IPS-18a (cell line): ENCODE data around the gene UBE2I.

Experiments
- H3K27ac ChIP-seq: one replicate; pipeline ENCODE4 v1.5.1; 2013; ENCODE audit warnings: low read length
- H3K27me3 ChIP-seq: one replicate; pipeline ENCODE4 v1.6.1; 2013; ENCODE audit warnings: mild to moderate bottlenecking, low read length; ENCODE audit not compliant: control insufficient read depth, insufficient read depth
- H3K36me3 ChIP-seq: one replicate; pipeline ENCODE4 v1.6.1; 2013; ENCODE audit warnings: low read depth, low read length; ENCODE audit not compliant: control insufficient read depth
- H3K4me1 ChIP-seq: one replicate; pipeline ENCODE4 v1.6.1; 2013; ENCODE audit warnings: low read depth, low read length; ENCODE audit not compliant: control insufficient read depth
- H3K4me3 ChIP-seq: one replicate; pipeline ENCODE4 v1.5.1; 2013; ENCODE audit warnings: low read length
- H3K9ac ChIP-seq: one replicate; pipeline ENCODE4 v1.6.1; 2013; ENCODE audit warnings: mild to moderate bottlenecking, low read length, moderate library complexity
- H3K9me3 ChIP-seq: one replicate; pipeline ENCODE4 v1.6.1; 2013; ENCODE audit warnings: low read depth, low read length; ENCODE audit not compliant: control insufficient read depth

UBE2I gene

DNA sequence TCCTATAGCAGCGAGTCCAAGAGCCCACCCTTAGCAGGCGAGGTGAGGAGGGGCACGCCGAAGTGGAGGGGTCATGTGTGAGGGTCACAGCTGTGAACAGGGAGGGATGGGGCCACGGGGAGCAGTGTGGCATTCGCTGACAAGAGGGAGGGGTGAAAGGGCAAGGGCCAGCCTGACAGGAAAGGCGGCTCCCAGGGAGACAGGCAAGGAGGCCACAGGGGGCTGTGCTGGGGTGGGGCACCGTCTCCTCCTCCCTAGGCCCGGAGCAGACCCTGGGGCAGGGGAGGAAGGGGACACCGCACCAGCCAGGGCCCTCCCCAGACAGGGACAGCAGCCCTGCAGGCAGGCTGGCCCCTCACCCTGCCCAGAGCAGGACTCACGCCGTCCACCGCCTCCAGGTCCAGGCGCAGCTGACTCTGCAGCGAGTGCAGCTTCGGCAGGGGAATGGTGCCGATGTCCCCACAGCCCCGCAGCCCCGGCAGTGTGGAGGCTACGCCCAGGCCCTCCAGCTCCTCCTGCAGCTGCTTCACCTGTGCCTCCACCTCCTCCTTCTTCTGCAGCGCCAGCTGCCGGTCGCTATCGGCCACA is 57.4 kb downstream of the UBE2I start:
- H3K4me1 ChIP-seq, result no peaks in the 10 kb centered on the region
- H3K27me3 ChIP-seq, result no peaks in the 10 kb centered on the region
- no peak overlapping the region for H3K9ac ChIP-seq
- no peaks in the 10 kb centered on the region for H3K9me3 ChIP-seq
- no peak overlapping the region for H3K27ac ChIP-seq
- peaks cover 31% of the 10 kb centered on the region for H3K36me3 ChIP-seq
- no peak overlapping the region for H3K4me3 ChIP-seq

GRCh38 chr16:1367486-1368174 is 58.2 kb downstream of the UBE2I start:
- Histone ChIP-seq H3K9me3 (no peaks in the 10 kb centered on the region), H3K36me3 (peaks cover 23% of the 10 kb centered on the region), H3K27me3 (no peaks in the 10 kb centered on the region), H3K27ac (no peak overlapping the region), H3K4me1 (no peaks in the 10 kb centered on the region), H3K9ac (no peak overlapping the region), H3K4me3 (no peak overlapping the region)

GRCh38 chr16:1371054-1371978 is 61.9 kb downstream of the UBE2I start:
- no peaks in the 10 kb centered on the region for H3K9me3 ChIP-seq
- no peak overlapping the region for H3K27ac ChIP-seq
- no peaks in the 10 kb centered on the region for H3K4me1 ChIP-seq
- H3K36me3 ChIP-seq, result no peaks in the 10 kb centered on the region
- no peak overlapping the region for H3K9ac ChIP-seq
- H3K4me3 ChIP-seq, result no peak overlapping the region
- no peaks in the 10 kb centered on the region for H3K27me3 ChIP-seq

DNA sequence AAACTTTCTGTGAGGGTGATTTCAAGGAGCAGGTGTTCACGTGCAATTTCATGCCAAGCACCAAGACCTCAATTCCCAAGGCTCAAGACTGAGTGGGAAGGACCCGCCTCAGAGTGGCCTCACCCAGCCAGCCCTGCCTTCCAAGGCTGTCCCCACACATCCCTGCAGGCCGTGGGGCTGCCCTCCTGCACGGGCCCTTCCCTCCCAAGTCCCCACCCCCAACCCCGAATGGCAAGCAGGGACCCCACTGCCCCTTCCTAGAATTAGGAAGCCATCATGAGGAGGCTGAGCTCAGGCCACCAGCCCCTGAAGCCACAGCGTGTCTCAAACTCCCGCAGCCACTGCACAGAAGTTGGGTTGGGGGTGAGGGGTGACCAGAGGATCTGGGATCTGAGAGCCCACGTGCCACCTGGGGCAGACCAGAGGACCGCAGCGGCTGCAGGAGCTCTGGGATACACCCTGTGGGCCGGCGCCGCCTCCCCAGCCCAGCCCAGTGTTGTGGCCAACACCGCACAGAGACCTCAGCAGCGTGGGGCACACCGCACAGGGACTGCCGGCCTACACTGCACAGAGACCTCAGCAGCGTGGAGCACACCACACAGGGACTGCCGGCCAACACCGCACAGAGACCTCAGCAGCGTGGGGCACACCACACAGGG is 63.0 kb downstream of the UBE2I start:
- Histone ChIP-seq H3K4me3 (no peak overlapping the region), H3K4me1 (no peaks in the 10 kb centered on the region), H3K36me3 (no peaks in the 10 kb centered on the region), H3K9me3 (no peaks in the 10 kb centered on the region), H3K9ac (no peak overlapping the region), H3K27ac (no peak overlapping the region), H3K27me3 (no peaks in the 10 kb centered on the region)

DNA sequence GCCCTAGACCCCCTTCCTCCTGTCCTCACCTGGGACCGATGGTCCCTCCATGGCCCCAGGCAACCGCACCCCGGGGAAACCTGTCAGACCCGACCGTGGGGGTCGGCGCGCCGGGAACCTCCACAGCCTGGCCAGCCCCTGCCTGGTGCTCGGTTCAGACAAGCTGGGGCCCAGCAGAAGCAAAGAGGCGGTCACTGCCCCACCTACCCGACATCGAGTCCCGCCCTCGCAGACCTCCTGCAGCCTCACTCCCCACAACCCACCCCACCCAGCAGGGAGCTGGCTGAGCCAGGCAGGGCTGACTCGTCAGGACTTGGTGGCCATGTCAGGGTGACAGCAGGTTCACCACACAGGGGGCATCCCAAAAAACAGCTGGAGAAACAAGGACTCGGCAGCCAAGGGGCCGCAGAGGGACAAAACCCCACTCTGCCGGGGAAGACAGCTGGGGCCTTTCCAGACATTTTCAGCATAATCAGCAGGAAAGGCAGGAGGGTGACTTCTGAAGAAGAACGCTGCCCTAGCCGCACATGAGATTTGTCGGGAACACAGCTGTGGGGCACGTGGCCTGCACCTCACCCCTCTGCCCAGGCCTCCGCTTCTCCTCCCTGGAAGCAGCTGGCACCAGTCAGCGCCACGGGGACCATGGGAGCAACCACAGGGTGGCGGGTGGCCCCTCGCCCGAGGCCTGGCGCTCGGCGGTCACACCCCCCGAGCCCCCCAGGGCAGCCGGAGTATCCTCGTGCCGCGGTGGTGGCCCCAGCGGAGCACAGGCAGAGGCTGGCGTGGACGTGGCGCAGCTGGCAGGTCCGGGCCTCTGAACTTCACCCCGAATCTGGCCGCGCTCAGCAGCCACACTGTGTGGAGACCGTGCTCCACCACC is 65.2 kb downstream of the UBE2I start:
- Histone ChIP-seq H3K36me3 (no peaks in the 10 kb centered on the region), H3K4me3 (no peak overlapping the region), H3K27me3 (no peaks in the 10 kb centered on the region), H3K27ac (no peak overlapping the region), H3K4me1 (peaks cover 9% of the 10 kb centered on the region), H3K9me3 (no peaks in the 10 kb centered on the region), H3K9ac (no peak overlapping the region)

DNA sequence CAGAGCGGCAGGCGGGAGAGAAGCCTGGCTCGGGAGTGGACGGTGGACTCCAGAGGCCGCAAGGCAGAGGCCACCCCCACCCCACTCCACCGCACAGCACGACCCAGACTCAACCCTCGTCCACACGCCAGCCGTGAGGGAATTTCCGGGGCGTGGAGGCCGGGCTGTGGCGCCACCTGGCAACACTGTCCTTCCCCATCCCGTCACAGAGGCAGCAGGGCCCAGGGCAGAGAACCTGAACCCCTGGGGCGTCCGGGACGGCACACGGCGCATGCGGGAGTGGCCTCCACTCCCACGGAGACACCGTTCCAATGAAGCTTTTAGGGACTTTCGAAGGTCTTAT is 65.8 kb downstream of the UBE2I start:
- Histone ChIP-seq H3K4me3 (no peak overlapping the region), H3K4me1 (peaks cover 13% of the 10 kb centered on the region), H3K36me3 (no peaks in the 10 kb centered on the region), H3K9ac (no peak overlapping the region), H3K27ac (no peak overlapping the region), H3K9me3 (no peaks in the 10 kb centered on the region), H3K27me3 (peaks cover 4% of the 10 kb centered on the region)

DNA sequence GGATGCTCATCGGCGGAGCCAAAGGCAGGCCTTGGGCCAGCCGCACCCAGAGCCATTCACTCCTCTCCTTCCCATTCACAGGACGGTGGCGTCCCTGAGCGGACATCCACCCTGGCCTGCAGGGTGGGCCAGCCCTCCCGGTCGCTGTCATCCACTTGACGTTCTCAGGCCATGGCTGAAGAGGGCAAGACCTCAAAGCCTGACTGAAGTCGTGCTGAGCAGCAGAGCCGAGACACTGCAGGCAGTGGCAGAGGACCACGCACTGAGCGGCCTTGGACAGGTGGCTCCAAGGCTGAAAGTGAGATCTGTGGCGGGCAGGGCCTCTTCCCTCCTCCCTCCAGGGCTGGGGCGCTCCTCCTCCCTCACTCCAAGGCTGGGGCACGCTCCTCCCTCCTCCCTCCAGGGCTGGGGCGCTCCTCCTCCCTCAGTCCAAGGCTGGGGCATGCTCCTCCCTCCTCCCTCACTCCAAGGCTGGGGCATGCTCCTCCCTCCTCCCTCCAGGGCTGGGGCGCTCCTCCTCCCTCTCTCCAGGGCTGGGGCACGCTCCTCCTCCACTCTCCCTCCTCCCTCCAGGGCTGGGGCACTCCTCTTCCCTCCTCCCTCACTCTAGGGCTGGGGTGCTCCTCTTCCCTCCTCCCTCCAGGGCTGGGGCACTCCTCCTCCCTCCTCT is 66.4 kb downstream of the UBE2I start:
- no peaks in the 10 kb centered on the region for H3K9me3 ChIP-seq
- H3K4me3 ChIP-seq, result no peak overlapping the region
- peaks cover 15% of the 10 kb centered on the region for H3K4me1 ChIP-seq
- peaks cover 8% of the 10 kb centered on the region for H3K27me3 ChIP-seq
- H3K27ac ChIP-seq, result no peak overlapping the region
- H3K9ac ChIP-seq, result no peak overlapping the region
- H3K36me3 ChIP-seq, result no peaks in the 10 kb centered on the region
